ENCODE results near the gene OR5T1.

Gene OR5T1

GRCh38 chr11:56273854-56274253 is at the start of gene OR5T1:
OR5T1 (plus strand) TSS chr11:56274154; CDS start chr11:56275639, 1,485 bp downstream.
- no peak for DNase-seq

GRCh38 chr11:56234155-56234554 is 39.8 kb upstream of the OR5T1 start, which contains the start of gene OR5T2:
OR5T2 (minus strand) TSS chr11:56234255; CDS start chr11:56233062, 1,193 bp downstream.
- DNase-seq, result no peak

DNA sequence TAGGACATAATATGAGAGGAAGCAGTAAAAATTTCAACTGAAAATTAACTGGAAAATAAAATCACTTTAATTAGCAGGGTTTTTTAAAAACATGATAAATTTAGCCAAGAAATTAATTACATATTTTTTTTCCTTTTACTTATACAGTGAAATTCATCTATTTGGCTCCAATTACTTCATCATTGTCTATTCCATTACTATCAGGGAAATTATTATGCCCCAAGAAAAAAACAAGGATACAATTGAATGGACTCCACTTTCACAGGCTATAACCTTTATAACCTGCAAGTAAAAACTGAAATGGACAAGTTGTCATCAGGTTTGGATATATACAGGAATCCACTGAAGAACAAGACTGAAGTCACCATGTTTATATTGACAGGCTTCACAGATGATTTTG is 22.0 kb upstream of the OR5T1 start, which contains the start of gene OR5T3:
Gene OR5T3 (plus strand): TSS at position 301 of the 400 bp plus-strand sequence. CDS start 0 bp downstream, at position 301.
- DNase-seq, result no peak

- no peak for DNase-seq
These were observed 2.9 kb upstream of the OR5T1 start for GRCh38 chr11:56271092-56271491.

DNA sequence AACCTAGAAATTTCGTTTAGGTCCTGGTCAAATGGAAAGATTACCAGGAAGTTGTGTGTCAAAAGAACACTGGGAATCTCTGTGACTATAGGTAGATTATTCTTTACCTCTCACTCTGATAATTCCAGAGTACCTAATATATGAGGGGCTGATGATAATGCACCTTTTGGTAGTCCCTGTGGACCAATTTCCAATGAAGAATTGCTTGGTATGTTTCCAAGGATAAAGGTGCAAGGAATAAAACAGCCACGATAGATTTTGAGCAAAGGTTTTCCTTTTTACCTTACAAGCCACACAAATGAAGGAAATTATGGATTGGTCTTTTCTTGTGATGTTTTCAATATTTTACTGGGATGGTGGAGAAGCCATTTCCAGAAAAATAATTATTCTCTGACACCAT is 18.2 kb downstream of the OR5T1 start, which contains the start of gene OR8H1:
Gene OR8H1 (minus strand): TSS at position 101 of the 400 bp plus-strand sequence. CDS start 1,192 bp downstream, outside the sequence.
- DNase-seq, result no peak

DNA sequence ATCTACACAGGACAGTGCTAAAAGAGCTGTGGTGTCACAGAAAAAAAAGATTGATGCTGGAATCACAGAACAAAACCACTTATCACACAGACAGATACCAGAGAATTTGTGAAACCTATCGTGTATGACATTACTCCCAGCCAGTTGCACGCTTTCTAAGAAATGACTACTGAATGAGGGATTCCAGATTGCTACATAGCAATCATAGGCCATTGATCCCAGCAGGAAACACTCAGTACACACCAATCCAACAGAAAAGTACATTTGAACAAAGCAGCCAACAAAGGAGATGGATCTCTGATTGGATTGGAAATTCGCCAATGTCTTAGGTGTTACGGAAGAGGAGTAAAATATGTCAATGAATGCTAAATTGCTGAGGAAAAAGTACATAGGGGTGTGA is 22.9 kb downstream of the OR5T1 start:
- no peak for DNase-seq

DNA sequence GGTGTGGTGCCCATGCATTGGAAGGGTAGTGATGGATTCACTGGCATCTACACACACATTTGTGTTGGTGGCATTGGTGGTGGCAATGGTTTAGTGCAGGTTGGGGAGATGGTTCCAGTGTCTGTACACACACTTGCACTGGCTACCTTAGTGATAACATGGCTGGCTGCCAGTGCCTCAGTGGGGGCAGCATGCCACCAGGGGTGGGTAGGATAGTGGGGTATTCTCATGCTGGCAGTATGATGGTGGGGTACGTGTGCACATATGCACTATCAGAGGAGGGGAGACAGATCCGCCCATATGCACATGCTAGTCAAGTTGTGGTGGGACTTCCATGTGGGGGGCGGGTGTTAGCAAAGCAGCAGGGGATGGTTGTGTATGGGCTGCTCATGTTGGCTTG is 33.9 kb downstream of the OR5T1 start:
- no peak for DNase-seq

GRCh38 chr11:56314844-56315243 is 40.9 kb downstream of the OR5T1 start, which contains the start of gene OR8K3:
OR8K3 (plus strand) TSS chr11:56315144; CDS start chr11:56318307, 3,163 bp downstream.
- no peak for DNase-seq
